ENCODE data around the gene UBR1. TPM values are rescaled to one million over a fixed set of nuclear protein-coding genes. Genes with fewer than 3 reads are reported as not detected.
"Not testable (repeated sequence)": the region's sequence is repeated elsewhere in the genome, so short reads cannot be mapped to it uniquely, and the experiment has no call there.

UBR1 gene
- polyA plus RNA-seq, 3 donors, result 4.8 to 9.8 (median 5.3) TPM

DNA sequence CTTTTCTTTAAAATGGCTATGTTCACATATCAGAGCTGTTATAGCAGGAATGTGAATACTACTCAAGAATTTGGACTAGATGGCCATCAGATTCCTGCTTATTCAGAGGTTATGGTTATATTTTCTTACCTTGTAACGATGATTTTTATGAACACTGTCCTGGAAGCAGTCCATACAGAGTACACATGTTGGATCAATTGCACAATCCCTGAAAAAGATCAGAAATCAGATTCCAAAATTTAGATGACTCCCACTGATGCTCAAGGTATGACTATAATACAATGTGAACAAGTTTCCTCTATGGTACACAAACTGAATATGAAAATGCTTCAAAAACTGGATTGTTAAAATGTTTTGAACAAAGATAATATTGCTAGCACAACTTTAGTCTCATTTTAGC is 23.3 kb downstream of the UBR1 start:
- H3K27ac ChIP-seq (ENCODE audit: low read depth, low read length), result no peak overlapping the region
- WGBS, 3 donors, result 91 to 95% (median 93%) methylated on average over 1 of the region's 1 CpG

DNA sequence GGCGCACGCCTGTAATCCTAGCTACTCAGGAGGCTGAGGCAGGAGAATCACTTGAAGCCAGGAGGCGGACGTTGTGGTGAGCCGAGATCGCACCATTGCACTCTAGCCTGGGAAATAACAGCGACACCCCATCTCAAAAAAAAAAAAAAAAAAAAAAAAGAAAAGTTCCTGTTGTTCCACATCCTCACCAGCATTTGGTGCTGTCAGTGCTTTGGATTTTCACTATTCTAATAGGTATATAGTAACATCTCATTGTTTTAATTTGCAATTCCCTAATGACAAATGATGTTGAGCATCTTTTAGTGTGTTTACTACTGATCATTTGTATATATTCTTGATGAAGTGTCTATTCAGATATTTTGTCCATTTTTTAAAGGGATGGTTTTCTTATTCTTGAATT is 24.6 kb downstream of the UBR1 start:
- WGBS, 3 donors, result 97 to 99% (median 99%) methylated on average over 7 of the region's 7 CpGs

DNA sequence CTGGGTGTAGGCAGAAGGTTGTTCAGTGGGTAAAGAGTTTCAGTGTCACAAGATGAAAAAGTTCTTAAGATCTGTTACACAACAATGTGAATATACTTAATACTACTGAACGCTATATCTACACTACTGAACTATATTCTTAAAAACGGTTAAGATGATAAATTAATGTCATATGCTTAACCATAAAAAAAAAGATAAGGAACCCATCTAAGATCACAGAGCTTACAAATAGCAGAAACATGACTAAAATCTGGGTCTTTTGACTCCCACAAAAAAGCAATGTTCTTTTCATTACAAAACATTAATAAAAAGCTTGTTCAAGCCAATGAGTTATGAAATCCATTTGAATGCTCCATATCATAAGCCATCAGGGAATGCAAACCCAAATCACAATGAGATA is 34.4 kb downstream of the UBR1 start:
- H3K27ac ChIP-seq (ENCODE audit: low read depth, low read length), result no peak overlapping the region
- 67 to 87% (median 86%) methylated on average over 2 of the region's 2 CpGs for WGBS, 3 donors

More for the DNA sequence above, 24.6 kb downstream of the UBR1 start:
- no peak overlapping the region for H3K27ac ChIP-seq (ENCODE audit: low read depth, low read length)

DNA sequence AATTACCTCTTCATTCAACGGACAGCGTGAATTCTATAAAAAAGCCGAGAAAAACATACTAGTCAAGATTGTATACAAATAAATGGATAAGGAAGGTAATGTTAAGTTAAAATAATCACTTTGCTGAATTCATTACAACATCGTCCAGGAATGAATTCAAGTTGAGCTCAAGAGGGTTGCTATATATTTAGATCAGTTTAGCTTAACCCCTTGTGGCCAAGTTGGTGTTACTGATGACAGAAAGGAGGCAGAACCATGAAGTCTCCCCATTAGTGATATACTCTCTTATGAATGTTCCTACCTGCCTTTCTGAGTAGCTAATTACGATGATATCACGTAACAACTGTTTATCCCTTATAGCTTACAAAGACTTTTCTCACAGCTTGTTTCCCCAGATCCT is 34.9 kb downstream of the UBR1 start:
- no peak overlapping the region for H3K27ac ChIP-seq (ENCODE audit: low read depth, low read length)
- WGBS, 3 donors, result 92 to 95% (median 93%) methylated on average over 6 of the region's 6 CpGs

DNA sequence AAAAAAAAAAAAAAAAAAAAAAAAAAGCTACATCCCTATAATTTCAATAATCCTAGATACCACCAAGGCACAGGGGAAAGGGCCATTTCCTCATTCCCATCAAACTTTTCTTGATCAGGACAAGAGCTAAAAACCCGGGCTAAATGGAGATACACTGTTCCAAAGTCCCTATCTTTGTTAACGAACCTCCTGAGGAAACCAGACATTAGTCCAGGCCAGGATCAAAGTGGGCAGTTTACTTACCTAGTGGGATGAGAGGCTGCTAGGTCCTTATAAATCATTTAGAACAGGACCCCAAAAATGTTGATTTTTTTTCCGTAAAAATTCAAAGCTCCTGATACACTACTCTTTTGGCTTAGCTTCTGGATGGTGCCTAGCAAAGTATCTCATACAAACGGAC is 35.6 kb downstream of the UBR1 start:
- WGBS, 3 donors, result 89 to 91% (median 90%) methylated on average over 4 of the region's 4 CpGs
- H3K27ac ChIP-seq (ENCODE audit: low read depth, low read length), result no peak overlapping the region

DNA sequence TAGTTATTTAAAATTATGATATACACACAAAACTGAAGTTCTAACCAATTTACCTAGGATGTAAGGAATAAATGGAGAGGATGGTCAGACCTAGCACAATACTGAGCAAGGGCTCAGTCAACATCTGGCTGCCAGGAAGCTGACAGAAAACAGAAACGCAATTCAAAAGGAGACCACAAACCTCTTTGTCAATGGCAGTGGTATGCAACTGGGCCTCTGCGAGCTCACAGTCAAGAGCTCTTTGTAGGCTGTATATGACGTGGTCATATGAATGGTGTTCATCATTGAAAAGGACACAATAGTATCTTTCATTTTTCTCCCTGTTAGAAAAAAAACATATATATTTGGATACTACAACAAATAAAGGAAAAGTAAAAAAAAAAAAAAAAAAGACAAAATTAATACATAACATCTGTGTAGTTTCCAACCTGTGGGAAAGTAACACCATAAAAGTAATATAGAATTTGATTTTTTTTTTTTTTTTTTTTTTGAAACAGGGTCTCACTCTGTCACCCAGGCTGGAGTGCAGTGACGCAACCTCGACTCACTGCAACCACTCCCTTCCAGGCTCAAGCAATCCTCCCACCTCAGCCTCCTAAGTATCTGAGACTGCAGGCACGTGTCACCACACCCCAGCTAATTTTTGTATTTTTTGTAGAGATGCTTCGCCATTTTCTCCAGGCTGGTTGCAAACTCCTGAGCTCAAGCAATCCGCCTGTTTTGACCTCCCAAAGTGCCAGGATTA is 37.9 kb downstream of the UBR1 start:
- WGBS, 3 donors, result 87 to 90% (median 87%) methylated on average over 8 of the region's 8 CpGs
- no peak overlapping the region for H3K27ac ChIP-seq (ENCODE audit: low read depth, low read length)

DNA sequence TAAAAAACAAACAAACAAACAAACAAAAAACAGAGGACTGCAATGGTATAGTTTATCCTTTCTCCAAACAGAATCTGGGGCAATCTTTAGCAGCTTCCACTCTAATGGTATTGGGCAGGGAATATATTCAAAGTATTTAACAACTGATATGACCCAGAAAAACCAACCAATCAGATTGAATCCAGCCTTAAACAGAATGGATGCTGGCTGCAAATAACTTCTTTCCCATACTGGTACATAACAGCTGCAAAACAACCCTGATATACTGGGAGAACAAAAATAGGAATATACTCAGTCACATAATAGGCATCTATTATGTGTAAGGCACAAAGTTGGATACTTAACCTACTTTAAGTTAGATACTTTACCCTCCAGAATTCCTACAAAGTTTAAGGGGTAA is 49.1 kb downstream of the UBR1 start:
- H3K27ac ChIP-seq (ENCODE audit: low read depth, low read length), result no peak overlapping the region

DNA sequence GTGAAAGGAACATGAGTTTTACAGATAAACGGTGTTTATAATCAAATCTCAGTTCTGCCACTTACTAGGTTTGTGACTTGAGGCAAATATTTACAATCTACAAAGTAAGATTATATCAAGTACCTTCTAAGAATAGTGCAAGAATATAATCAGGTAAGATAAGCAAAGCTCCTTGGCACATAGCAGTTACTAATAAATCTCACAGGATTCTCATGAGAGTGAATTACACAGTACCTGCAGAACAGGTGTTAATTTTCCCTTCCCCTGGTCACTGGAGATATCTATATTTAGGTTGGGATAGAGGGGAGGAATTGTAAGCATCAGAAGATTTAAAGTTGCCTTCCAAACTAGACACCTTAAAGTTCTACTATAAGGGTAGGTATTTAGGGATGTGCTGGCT is 53.0 kb downstream of the UBR1 start:
- 48 to 92% (median 87%) methylated on average over 1 of the region's 1 CpG for WGBS, 3 donors
- no peak overlapping the region for H3K27ac ChIP-seq (ENCODE audit: low read depth, low read length)

DNA sequence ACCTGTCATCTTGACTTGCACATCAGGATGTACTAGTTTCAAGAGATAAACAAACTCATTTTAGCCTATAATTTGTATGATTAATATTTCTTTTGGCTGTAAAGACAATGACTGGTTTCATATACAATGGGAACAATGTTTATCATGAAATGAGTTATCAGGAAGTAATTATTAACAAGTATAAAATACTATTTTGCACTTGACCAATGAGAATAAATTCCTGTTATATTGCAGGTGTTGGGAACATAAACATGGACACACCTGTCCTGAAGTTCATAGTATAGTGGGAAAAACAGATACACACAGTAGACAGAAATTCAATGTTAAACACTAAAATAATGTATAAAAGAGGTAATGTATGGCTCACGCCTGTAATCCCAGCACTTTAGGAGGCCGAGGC is 56.9 kb downstream of the UBR1 start:
- no peak overlapping the region for H3K27ac ChIP-seq (ENCODE audit: low read depth, low read length)
- 96 to 98% (median 97%) methylated on average over 2 of the region's 2 CpGs for WGBS, 3 donors

DNA sequence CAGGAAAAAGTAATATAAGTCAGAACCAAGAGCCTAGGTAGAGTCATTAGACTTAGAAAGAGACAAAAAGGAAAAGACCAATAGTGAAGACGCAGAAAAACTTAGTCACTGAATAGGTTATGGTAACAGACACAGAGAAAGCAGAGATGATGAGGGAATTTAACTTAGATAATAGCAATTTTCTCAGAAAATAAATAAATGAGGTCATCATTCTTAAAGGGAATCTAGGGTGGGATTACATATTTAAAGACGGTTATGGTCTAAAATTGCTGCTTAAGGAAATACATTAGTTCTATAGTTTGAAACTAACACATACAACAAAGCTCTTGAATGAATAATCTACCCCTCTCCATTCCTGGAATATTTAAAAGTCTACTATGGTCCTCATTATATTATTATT is 59.4 kb downstream of the UBR1 start:
- H3K27ac ChIP-seq (ENCODE audit: low read depth, low read length), result no peak overlapping the region
- 94 to 96% (median 94%) methylated on average over 2 of the region's 2 CpGs for WGBS, 3 donors

DNA sequence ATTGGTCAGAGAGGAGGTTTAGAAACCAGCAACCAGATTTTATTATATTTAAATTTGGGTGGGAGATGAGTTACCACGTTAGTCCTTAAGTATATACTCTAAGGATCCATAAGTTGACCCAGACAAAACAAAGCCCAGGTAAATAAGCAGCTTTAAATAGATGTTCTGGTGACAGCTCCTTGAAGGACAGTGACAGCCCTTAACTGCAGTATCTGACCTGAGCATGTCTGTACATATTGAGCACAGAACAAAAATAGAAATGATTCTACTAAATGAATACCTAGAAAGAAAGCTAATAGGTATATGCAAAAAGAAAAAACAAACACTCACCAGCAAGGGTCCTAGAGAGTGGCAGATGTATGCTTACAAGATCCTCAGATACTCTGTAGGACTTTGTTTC is 63.0 kb downstream of the UBR1 start:
- WGBS, 3 donors, result 86 to 95% (median 91%) methylated on average over 1 of the region's 1 CpG

DNA sequence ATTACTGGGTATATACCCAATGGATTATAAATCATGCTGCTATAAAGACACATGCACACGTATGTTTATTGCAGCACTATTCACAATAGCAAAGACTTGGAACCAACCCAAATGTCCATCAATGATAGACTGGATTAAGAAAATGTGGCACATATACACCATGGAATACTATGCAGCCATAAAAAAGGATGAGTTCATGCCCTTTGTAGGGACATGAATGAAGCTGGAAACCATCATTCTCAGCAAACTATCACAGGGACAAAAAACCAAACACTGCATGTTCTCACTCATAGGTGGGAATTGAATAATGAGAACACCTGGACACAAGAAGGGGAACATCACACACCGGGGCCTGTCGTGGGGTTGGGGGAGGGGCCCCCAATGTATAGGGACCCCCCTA is 64.8 kb downstream of the UBR1 start:
- 95 to 99% (median 97%) methylated on average over 3 of the region's 3 CpGs for WGBS, 3 donors
- H3K27ac ChIP-seq (ENCODE audit: low read depth, low read length), result not testable (repeated sequence)

More for the DNA sequence above, 63.0 kb downstream of the UBR1 start:
- no peak overlapping the region for H3K27ac ChIP-seq (ENCODE audit: low read depth, low read length)

DNA sequence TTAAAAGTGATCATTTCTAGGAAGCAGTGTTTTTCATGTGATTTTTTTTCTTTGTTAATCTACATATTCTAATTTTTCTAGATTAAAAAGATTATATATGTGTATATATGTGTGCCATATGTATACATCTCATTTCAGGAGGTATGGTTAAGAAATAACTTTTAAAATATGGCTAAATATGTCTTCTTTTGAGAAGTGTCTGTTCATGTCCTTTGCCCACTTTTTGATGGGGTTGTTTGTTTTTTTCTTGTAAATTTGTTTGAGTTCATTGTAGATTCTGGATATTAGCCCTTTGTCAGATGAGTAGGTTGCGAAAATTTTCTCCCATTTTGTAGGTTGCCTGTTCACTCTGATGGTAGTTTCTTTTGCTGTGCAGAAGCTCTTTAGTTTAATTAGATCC is 70.6 kb downstream of the UBR1 start:
- H3K27ac ChIP-seq (ENCODE audit: low read depth, low read length), result not testable (repeated sequence)
- no CpG with 5 or more reads among the region's 1 CpG for WGBS, 3 donors

DNA sequence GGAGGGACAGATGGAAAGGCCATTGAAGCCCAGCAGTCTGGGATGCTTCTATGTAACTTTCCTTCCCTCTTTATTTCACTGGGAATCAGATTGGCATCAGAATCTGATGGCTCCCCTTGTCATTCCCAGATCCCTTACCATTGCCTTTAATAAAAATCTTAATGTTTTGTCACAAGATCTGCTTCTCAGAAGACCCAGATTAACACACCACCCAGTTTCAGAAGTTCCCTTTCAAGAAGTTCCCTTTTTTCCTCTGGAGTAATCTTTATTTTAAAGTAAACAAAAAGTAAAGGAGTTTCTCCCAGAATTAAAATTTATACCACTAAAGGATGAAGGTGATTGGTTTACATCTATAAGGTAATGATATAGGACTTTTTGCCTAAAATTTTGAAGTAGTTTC is 76.4 kb downstream of the UBR1 start:
- no peak overlapping the region for H3K27ac ChIP-seq (ENCODE audit: low read depth, low read length)

DNA sequence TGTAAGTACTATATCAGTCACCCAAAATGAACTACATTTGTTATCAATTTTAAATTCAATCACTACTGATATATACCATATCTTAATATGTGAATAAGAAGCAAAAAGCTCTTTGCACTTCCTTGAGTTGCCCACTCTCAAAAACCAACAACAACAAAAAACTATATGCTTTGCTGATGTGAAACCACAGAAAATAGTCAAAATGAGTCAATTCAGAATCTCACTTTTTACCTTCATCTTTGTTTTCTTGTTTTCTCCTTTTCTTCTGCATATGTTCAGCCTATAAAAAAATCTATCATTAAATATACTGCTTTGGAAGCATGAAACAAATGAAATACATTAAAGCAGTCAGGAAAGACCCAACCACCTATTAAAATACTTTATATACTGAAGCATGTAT is 80.7 kb downstream of the UBR1 start:
- no peak overlapping the region for H3K27ac ChIP-seq (ENCODE audit: low read depth, low read length)

DNA sequence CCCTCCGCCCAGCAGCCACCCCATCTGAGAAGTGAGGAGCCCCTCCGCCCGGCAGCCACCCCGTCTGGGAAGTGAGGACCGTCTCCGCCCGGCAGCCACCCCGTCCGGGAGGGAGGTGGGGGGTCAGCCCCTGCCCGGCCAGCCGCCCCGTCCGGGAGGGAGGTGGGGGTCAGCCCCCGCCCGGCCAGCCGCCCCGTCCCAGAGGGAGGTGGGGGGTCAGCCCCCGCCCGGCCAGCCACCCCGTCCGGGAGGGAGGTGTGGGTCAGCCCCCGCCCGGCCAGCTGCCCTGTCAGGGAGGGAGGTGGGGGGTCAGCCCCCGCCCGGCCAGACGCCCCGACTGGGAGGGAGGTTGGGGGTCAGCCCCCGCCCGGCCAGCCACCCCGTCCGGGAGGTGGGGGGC is 91.2 kb downstream of the UBR1 start:
- 95 to 96% (median 95%) methylated on average over 12 to 31 of the region's 31 CpGs for WGBS, 3 donors
- not testable (repeated sequence) for H3K27ac ChIP-seq (ENCODE audit: low read depth, low read length)

DNA sequence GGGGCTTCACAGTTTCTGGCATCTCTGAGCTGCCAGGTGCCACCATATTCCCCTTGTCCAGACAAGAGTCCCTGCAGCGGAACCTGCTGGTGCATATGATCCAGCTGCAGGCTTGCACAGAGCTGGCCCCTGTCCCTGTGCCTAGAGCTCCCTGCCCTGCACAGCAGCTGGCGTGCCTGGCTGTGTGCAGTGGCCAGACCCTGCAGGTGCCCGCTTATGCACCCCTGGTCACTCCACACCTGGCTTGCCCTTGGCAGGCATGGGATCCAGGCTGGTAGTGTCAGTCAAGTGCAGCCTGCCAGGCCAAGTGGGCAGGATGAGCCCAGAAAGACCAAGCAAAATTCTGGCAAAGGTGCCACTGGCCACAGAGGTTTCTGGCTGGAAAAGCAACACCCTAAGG is 96.6 kb downstream of the UBR1 start:
- H3K27ac ChIP-seq (ENCODE audit: low read depth, low read length), result no peak overlapping the region
- 97 to 100% (median 99%) methylated on average over 3 of the region's 3 CpGs for WGBS, 3 donors

DNA sequence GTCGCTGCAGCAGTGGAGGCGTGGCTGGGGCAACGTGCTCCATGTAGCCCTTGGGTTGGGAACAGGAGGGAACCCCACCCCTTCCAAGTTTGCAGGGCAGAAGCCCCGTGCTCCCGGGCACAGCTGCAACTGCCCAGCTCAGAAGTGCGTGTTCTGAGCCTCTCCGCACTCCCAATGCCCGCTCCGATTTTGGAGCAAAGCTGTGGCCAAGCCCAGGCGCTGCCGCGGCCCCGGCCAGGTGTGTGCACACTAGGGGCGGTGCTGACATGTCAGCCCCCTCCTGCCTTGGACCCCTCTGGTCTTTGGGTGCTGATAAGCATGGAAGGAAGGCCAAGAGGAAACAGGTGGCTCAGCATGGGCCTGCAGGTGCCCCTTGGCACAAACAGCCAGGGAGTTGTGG is 97.7 kb downstream of the UBR1 start:
- 96 to 98% (median 96%) methylated on average over 14 of the region's 14 CpGs for WGBS, 3 donors
- no peak overlapping the region for H3K27ac ChIP-seq (ENCODE audit: low read depth, low read length)

DNA sequence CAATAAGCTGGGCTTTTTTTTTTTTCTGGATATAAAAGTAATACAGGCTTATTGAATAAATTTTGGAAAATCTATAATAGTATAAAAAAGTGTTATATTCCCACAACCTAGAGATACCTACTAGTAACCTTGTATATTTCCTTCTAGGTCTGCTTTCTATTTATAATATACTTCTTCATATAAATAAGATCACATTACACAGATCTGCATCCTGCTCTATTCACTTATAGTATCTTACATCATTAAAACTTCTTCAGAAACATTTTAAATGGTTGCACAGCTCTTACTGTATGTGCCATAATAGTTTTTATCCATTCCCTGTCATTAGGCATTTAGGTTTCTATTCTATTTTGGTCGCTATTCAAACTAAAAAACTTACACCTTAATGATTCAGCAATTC is 98.3 kb downstream of the UBR1 start:
- WGBS, 3 donors, result 91 to 96% (median 93%) methylated on average over 1 of the region's 1 CpG
- H3K27ac ChIP-seq (ENCODE audit: low read depth, low read length), result no peak overlapping the region

DNA sequence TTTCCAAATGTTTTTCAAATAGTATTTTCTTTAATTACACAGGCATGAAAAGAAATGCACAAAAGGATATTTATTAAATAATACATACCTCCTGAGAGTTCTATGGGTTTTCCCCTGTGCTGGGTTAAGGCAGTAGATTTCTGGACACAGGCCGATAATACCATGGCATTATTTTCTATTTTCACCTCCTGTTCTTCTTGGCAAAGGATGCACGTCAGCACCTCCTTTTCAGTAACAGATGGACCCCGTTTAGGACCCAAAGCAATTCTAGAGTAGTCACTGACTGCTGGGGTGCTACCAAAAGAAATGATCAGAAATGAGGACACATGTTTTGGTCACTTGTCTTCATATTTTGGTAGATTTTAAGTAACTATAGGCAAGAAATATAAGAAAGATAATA is 98.8 kb downstream of the UBR1 start:
- H3K27ac ChIP-seq (ENCODE audit: low read depth, low read length), result no peak overlapping the region
- 92 to 97% (median 93%) methylated on average over 3 of the region's 3 CpGs for WGBS, 3 donors
